ENCODE results near the gene TACR2.

TACR2 gene

GRCh38 chr10:69416695-69417094 is at the start of gene TACR2:
Gene TACR2 (minus strand): TSS chr10:69416918. CDS start chr10:69416323, 595 bp downstream.
- no peak for DNase-seq (ENCODE audit: low read depth in 2 of 2)

DNA sequence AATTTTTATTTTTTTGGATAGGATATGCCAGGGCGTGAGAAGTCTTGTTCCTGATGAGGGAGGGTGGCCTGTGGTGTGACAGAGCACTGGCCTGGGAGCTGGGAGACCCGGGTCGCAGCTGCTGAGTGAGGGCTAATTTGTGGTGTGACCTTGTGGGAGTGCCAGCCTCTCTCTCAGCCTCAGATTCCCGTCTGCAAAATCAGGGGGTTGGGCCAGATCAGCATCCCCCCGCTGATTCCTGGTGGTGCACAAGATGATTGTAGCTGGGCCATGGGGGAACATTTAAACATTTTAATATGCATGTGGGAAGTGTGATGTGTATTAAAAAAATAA is 49.4 kb upstream of the TACR2 start:
- DNase-seq (ENCODE audit: low read depth in 2 of 2), result no peak

DNA sequence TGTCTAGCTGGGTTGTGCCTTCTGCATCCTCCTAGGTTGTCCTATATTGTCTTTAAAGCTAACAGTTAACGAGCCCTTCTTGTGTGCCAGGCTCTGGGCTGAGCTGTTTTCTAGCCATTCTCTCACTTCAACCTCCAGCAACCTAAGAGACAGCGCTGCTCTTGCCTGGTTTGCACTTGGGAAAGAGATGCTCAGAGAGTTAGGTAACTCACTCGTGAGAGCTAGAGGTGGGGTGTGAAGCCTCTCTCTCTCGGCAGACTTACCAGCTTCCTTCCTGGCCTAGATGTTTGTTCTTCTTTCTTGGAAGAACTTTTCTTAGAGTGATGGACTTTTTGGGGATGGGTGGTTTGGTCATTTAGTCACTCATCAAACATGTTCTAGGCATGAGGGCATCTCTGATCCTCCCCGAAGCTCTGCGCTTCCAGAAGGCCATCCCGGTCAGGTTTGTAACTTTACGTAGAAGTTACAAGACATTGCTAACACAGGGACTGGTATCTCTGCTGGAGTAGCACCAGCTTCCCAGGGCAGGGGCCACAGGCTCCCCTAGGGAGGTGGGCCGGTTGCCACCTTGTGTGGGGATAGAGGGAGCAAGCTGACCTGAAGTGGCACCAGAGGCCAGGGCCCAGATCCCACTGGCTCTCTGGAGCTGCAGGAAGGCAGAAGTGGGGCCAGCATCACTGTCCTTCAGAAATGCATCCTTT is 48.9 kb upstream of the TACR2 start:
- no peak for DNase-seq (ENCODE audit: low read depth in 2 of 2)

- DNase-seq (ENCODE audit: low read depth in 2 of 2), result no peak
Measured at GRCh38 chr10:69464801-69465401, 48.2 kb upstream of the TACR2 start.

GRCh38 chr10:69464401-69464800 is 47.7 kb upstream of the TACR2 start:
- DNase-seq (ENCODE audit: low read depth in 2 of 2), result no peak

GRCh38 chr10:69463886-69464285 is 47.2 kb upstream of the TACR2 start:
- DNase-seq (ENCODE audit: low read depth in 2 of 2), result no peak

- DNase-seq (ENCODE audit: low read depth in 2 of 2), result no peak
Measured at GRCh38 chr10:69461243-69462025, 44.7 kb upstream of the TACR2 start.

GRCh38 chr10:69460576-69461242 is 44.0 kb upstream of the TACR2 start:
- no peak for DNase-seq (ENCODE audit: low read depth in 2 of 2)

GRCh38 chr10:69459893-69460575 is 43.3 kb upstream of the TACR2 start:
- DNase-seq (ENCODE audit: low read depth in 2 of 2), result no peak

GRCh38 chr10:69459101-69459790 is 42.5 kb upstream of the TACR2 start:
- no peak for DNase-seq (ENCODE audit: low read depth in 2 of 2)

- DNase-seq (ENCODE audit: low read depth in 2 of 2), result no peak
Measured at GRCh38 chr10:69458430-69459100, 41.8 kb upstream of the TACR2 start.

- DNase-seq (ENCODE audit: low read depth in 2 of 2), result no peak
Measured at GRCh38 chr10:69457771-69458237, 41.1 kb upstream of the TACR2 start.

DNA sequence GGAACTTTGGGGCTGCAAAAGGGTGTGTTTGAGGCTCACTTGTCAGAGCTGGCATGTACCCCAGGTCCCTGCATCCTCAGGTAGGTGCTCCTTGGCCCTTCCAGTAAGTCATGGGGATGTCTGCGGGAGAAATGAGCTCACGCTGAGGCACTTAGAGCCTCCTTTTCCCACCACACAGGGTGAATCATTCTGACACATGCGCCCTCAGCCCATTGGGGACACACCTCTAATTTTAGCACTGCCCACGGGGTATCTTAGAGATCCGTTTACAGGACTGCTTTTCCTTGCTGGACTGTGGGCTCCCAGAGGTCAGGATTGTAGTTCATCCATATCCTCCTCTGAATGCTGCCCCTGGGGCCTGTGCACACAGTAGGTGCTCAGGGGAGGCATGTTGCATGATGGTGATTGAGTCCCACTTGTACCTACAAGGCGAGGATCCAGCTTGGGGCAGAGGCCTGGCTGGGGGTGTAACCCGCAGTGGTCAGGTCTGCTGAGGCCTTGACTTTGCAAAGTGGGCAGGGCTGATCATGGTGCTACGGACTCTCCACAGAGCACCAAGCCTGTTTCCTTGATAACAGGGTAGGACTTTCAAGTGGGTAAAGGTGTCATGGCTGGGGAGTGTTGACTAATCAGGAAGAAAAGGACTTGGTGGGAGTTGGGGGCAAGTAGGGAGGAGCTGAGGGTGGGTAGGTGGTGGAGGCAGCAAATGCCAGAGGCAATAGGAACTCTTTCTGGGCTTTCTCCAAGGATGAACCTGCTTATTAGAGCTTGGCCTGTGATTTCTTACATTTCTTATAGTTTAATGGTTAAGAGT is 40.4 kb upstream of the TACR2 start:
- DNase-seq (ENCODE audit: low read depth in 2 of 2), result no peak

DNA sequence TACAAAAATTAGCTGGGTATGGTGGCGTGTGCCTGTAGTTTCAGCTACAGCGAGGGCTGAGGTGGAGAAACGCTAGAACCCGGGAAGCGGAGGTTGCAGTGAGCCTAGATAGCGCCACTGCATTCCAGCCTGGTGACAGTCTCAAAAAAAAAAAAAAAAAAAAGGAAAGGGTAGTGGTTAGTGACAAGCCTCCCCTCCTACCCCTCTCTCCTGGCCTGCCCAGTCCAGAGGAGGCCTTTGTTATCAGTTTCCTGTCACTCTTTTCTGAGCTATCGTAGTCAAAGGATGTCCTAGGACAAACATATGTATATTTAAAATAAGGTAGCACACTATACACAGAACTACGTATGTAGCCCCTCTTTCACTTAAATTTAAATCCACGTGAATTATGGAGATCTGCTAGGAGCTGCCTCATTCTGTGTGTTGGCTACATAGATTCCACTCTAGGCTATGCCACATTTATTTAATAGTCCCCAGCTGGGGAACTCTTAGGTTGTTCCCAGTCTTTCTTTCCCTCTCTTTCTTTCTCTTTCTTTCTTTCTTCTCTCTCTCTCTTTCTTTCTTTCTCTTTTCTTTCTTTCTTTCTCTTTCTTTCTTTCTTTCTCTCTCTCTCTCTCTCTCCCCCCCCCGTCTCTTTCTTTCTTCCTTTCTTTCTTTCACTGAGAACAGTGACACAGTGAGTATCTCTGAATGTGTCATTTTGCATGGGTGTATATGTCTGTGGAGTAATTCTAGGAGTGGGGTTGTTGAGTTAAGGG is 38.5 kb upstream of the TACR2 start:
- no peak for DNase-seq (ENCODE audit: low read depth in 2 of 2)

- DNase-seq (ENCODE audit: low read depth in 2 of 2), result no peak
Measured at GRCh38 chr10:69453795-69454194, 37.1 kb upstream of the TACR2 start.

- DNase-seq (ENCODE audit: low read depth in 2 of 2), result no peak
Measured at GRCh38 chr10:69452676-69453415, 36.1 kb upstream of the TACR2 start.

GRCh38 chr10:69451784-69452251 is 35.1 kb upstream of the TACR2 start:
- DNase-seq (ENCODE audit: low read depth in 2 of 2), result no peak

GRCh38 chr10:69451209-69451783 is 34.6 kb upstream of the TACR2 start, which contains the start of gene TSPAN15:
Gene TSPAN15 (plus strand): TSS chr10:69451465. CDS start chr10:69451595, 130 bp downstream.
- DNase-seq (ENCODE audit: low read depth in 2 of 2), result peak; percentile 67 to 72

All from stimulated activated CD4-positive, alpha-beta T cell treated with anti-CD3 and anti-CD28 coated beads, Interleukin-1b, Interleukin-23, amount 100 ng/mL, for 4 hours (primary cell).